OCI-LY1 (cell line): ENCODE measurements around the gene MORN3.
"Not testable (repeated sequence)": the region's sequence is repeated elsewhere in the genome, so short reads cannot be mapped to it uniquely, and the experiment has no call there.

ENCODE experiments used
- H2AFZ ChIP-seq: fragments of 200-600 bp; sonication (generic), shearing (Covaris generic); 2 replicates; pipeline ENCODE4 v1.6.0; 2014; ENCODE audit warnings: antibody characterized with exemption, mild to moderate bottlenecking, low read length
- H3F3A ChIP-seq: fragments of 200-600 bp; sonication (generic), shearing (Covaris generic); 2 replicates; pipeline ENCODE4 v1.6.0; 2014; ENCODE audit warnings: mild to moderate bottlenecking, antibody characterized with exemption, low read length, moderate library complexity; ENCODE audit not compliant: insufficient read depth
- H3K27ac ChIP-seq: fragments of 200-600 bp; sonication (generic); 2 replicates; pipeline ENCODE4 v1.5.1; 2014; ENCODE audit warnings: low read length, mixed run types, mild to moderate bottlenecking, low read depth; ENCODE audit not compliant: poor library complexity, severe bottlenecking
- H3K27me3 ChIP-seq: fragments of 200-600 bp; sonication (generic); 2 replicates; pipeline ENCODE4 v1.6.0; 2014; ENCODE audit warnings: antibody characterized with exemption, mild to moderate bottlenecking, low read length, moderate library complexity; ENCODE audit not compliant: insufficient read depth
- H3K36me3 ChIP-seq: fragments of 200-600 bp; sonication (generic); 2 replicates; pipeline ENCODE4 v1.6.1; 2014; ENCODE audit warnings: mild to moderate bottlenecking, antibody characterized with exemption, low read length, moderate library complexity, mixed read lengths; ENCODE audit not compliant: insufficient read depth
- H3K4me1 ChIP-seq: fragments of 200-600 bp; sonication (generic); 2 replicates; pipeline ENCODE4 v1.5.1; 2014; ENCODE audit warnings: mild to moderate bottlenecking, low read length, moderate library complexity; ENCODE audit not compliant: insufficient read depth, severe bottlenecking
- H3K4me2 ChIP-seq: fragments of 200-600 bp; sonication (generic), shearing (Covaris generic); 2 replicates; pipeline ENCODE4 v1.6.1; 2014; ENCODE audit warnings: low read length
- H3K4me3 ChIP-seq: fragments of 200-600 bp; sonication (generic); 2 replicates; pipeline ENCODE4 v1.5.1; 2014; ENCODE audit warnings: low read length, low read depth, mild to moderate bottlenecking, mixed read lengths; ENCODE audit not compliant: poor library complexity, severe bottlenecking
- H3K79me2 ChIP-seq: fragments of 200-600 bp; shearing (Covaris generic); 2 replicates; pipeline ENCODE4 v1.6.1; 2016; ENCODE audit warnings: mixed run types, low read length, mixed read lengths; ENCODE audit not compliant: insufficient read depth
- H3K9ac ChIP-seq: fragments of 200-600 bp; sonication (generic), shearing (Covaris generic); 2 replicates; pipeline ENCODE4 v1.6.1; 2014; ENCODE audit warnings: mild to moderate bottlenecking, low read length, mixed read lengths
- H3K9me2 ChIP-seq: fragments of 200-600 bp; sonication (generic), shearing (Covaris generic); 2 replicates; pipeline ENCODE4 v1.6.1; 2014; ENCODE audit warnings: low read depth, mild to moderate bottlenecking, low read length, mixed read lengths
- H3K9me3 ChIP-seq: fragments of 200-600 bp; shearing (Covaris generic); 2 replicates; pipeline ENCODE4 v1.6.1; 2014; ENCODE audit warnings: low read length, mixed read lengths
- H4K20me1 ChIP-seq: fragments of 200-600 bp; sonication (generic), shearing (Covaris generic); 2 replicates; pipeline ENCODE4 v1.6.0; 2016; ENCODE audit warnings: mild to moderate bottlenecking, low read length; ENCODE audit not compliant: insufficient read depth
- EZH2 ChIP-seq: fragments of 200-600 bp; sonication (generic), shearing (Covaris generic); IDR thresholded peaks from 2 replicates; pipeline ENCODE4 v1.8.0; 2017; ENCODE audit warnings: borderline replicate concordance, mixed run types, mild to moderate bottlenecking, antibody characterized with exemption, low read length, moderate library complexity, mixed read lengths
- TF ChIP-seq, protein P1 (sequence below): fragments of 200-600 bp; sonication (generic), shearing (Covaris generic); IDR thresholded peaks from 2 replicates; pipeline ENCODE4 v1.5.1; 2017; ENCODE audit warnings: mild to moderate bottlenecking, antibody characterized with exemption, low read length, moderate library complexity, mixed read lengths

Gene MORN3

DNA sequence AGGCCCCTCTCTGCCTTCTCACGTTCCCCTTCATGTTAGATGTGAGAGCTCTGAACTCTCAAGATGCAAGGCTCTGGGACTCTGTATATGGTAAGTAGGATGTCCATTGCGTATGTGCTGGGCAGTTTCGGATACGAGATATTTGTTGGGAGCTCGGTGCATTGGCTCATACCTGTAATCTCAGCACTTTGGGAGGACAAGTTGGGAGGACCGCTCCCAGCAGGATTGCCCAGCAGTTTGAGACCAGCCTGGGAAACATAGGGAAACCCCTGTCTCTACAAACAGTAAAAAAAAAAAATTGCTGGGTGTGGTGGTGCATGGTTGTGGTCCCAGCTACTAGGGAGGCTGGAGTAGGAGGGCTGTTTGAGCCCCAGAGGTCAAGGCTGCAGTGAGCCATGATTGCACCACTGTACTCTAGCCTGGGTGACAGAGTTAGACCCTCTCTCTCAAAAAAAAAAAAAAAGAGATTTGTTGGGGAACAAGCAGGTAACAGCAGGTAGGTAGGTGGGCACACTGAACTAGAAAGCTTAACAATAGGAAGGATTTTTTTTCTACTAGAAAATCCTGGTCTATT lies 46.5 kb upstream of the MORN3 start:
- no peak overlapping the region for H2AFZ ChIP-seq
- no peak overlapping the region for H3K27ac ChIP-seq
- peaks cover 6% of the 10 kb centered on the region; the same call in 1 of the 2 replicates for H3K36me3 ChIP-seq
- H4K20me1 ChIP-seq, result no peaks in the 10 kb centered on the region
- H3K4me1 ChIP-seq, result peaks cover 23% of the 10 kb centered on the region
- TF ChIP-seq EZH2, result no peak
- TF ChIP-seq, protein P1, sequence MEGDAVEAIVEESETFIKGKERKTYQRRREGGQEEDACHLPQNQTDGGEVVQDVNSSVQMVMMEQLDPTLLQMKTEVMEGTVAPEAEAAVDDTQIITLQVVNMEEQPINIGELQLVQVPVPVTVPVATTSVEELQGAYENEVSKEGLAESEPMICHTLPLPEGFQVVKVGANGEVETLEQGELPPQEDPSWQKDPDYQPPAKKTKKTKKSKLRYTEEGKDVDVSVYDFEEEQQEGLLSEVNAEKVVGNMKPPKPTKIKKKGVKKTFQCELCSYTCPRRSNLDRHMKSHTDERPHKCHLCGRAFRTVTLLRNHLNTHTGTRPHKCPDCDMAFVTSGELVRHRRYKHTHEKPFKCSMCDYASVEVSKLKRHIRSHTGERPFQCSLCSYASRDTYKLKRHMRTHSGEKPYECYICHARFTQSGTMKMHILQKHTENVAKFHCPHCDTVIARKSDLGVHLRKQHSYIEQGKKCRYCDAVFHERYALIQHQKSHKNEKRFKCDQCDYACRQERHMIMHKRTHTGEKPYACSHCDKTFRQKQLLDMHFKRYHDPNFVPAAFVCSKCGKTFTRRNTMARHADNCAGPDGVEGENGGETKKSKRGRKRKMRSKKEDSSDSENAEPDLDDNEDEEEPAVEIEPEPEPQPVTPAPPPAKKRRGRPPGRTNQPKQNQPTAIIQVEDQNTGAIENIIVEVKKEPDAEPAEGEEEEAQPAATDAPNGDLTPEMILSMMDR, result no peak
- no peak overlapping the region for H3K4me3 ChIP-seq
- no peaks in the 10 kb centered on the region for H3K9me3 ChIP-seq
- H3K9ac ChIP-seq, result no peak overlapping the region
- H3K27me3 ChIP-seq, result no peaks in the 10 kb centered on the region
- H3K4me2 ChIP-seq, result no peak overlapping the region
- no peaks in the 10 kb centered on the region for H3K9me2 ChIP-seq
- no peaks in the 10 kb centered on the region for H3F3A ChIP-seq
- H3K79me2 ChIP-seq, result peaks cover 7% of the 10 kb centered on the region; the same call in 1 of the 2 replicates

DNA sequence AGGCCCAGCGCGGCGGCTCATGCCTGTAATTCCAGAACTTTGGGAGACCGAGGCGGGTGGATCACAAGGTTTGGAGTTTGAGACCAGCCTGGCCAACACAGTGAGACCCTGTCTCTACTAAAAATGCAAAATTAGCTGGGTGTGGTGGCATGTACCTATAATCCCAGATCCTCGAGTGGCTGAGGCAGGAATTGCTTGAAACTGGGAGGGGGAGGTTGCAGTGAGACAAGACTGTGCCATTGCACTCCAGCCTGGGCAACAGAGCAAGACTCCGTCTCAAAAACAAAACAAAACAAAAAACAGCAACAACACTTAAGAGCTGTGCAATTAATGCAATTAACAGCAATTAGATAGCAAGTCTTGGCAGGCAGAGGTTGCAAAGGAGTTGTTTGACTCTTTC lies 45.6 kb upstream of the MORN3 start:
- H3K36me3 ChIP-seq, H3K79me2 ChIP-seq, H3K9ac ChIP-seq, H3K27me3 ChIP-seq, H2AFZ ChIP-seq, H3K4me3 ChIP-seq, H3F3A ChIP-seq, H3K9me3 ChIP-seq, H3K27ac ChIP-seq, H3K4me2 ChIP-seq, H4K20me1 ChIP-seq, H3K9me2 ChIP-seq: not testable (repeated sequence)
- peaks cover 23% of the 10 kb centered on the region for H3K4me1 ChIP-seq

DNA sequence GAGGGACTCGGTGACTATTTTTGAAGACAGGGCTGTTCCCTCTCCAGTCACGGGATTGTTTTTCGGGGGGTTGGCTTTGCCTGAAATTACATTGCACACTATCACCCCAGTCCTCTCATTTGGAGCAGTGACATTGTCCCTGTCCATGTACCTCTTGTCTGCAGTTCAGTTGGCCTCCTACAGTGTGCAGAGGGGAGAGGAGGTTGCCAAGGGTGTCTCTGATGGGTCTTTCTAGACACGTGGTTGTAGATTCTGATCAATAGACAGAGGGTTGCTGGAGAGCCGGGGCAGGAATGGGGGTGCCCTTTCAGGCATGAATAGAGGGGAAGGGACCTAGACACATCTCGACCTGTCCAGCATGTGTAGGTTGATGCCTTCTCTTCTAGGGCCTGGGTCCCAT lies 44.3 kb upstream of the MORN3 start:
- Histone ChIP-seq H3K9me2 (no peaks in the 10 kb centered on the region), H3K4me1 (peaks cover 25% of the 10 kb centered on the region), H3K27ac (no peak overlapping the region), H3F3A (no peaks in the 10 kb centered on the region), H3K9ac (peak overlapping the region; percentile 70), H3K9me3 (no peaks in the 10 kb centered on the region), H3K4me3 (peak overlapping the region; percentile 100), H3K36me3 (peaks cover 6% of the 10 kb centered on the region; the same call in 1 of the 2 replicates), H3K4me2 (peak overlapping the region; percentile 100), H3K27me3 (no peaks in the 10 kb centered on the region), H4K20me1 (no peaks in the 10 kb centered on the region), H3K79me2 (peaks cover 7% of the 10 kb centered on the region; the same call in 1 of the 2 replicates), H2AFZ (no peak overlapping the region)
- TF ChIP-seq, protein P1, result no peak
- TF ChIP-seq EZH2, result no peak

DNA sequence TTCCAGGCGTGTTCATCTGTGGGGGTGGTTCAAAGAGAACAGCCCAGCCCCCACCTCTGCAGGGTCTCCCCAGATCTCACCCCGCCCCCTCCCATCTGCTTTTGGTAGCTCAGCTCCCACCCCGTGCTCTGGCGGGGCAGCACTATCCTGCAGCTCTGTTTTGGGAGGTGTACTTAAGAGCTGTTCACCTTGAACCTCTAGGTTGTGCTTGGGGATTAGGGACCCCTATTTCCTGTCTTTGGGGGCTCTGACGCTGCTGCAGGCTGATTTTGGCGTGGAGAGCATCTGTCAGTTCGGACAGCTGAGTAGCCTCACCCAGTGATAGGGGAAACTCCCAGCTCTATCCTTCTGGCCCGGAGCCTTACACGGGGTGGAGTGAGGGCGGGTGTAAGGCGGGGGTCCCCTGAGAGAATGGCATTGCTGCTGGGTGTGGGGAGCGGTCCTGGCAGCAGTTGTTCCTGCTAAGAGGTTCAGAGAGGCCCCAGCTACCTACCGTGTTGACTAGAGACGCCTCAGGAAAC lies 43.9 kb upstream of the MORN3 start:
- no peaks in the 10 kb centered on the region for H3K9me2 ChIP-seq
- no peaks in the 10 kb centered on the region for H4K20me1 ChIP-seq
- H3F3A ChIP-seq, result no peaks in the 10 kb centered on the region
- peaks cover 7% of the 10 kb centered on the region; the same call in 1 of the 2 replicates for H3K79me2 ChIP-seq
- no peak for TF ChIP-seq EZH2
- TF ChIP-seq, protein P1, result no peak
- H3K4me1 ChIP-seq, result peaks cover 26% of the 10 kb centered on the region
- no peak overlapping the region for H3K27ac ChIP-seq
- peak overlapping the region; percentile 100 for H3K4me2 ChIP-seq
- peak overlapping the region; percentile 70 for H3K9ac ChIP-seq
- H3K36me3 ChIP-seq, result peaks cover 6% of the 10 kb centered on the region; the same call in 1 of the 2 replicates
- H2AFZ ChIP-seq, result no peak overlapping the region; the same call in 1 of the 2 replicates
- H3K9me3 ChIP-seq, result no peaks in the 10 kb centered on the region
- H3K27me3 ChIP-seq, result no peaks in the 10 kb centered on the region
- peak overlapping the region; percentile 100 for H3K4me3 ChIP-seq
